NOMO-1 treated with dmso at 0.1 percent for 144 hours (cell line): ENCODE results near the gene NSD1.

Experiments used
- DNase-seq: peaks from one replicate; lab custom pipeline; 2025; ENCODE audit not compliant: unreplicated experiment; lab: John Stamatoyannopoulos, UW

Gene NSD1

DNA sequence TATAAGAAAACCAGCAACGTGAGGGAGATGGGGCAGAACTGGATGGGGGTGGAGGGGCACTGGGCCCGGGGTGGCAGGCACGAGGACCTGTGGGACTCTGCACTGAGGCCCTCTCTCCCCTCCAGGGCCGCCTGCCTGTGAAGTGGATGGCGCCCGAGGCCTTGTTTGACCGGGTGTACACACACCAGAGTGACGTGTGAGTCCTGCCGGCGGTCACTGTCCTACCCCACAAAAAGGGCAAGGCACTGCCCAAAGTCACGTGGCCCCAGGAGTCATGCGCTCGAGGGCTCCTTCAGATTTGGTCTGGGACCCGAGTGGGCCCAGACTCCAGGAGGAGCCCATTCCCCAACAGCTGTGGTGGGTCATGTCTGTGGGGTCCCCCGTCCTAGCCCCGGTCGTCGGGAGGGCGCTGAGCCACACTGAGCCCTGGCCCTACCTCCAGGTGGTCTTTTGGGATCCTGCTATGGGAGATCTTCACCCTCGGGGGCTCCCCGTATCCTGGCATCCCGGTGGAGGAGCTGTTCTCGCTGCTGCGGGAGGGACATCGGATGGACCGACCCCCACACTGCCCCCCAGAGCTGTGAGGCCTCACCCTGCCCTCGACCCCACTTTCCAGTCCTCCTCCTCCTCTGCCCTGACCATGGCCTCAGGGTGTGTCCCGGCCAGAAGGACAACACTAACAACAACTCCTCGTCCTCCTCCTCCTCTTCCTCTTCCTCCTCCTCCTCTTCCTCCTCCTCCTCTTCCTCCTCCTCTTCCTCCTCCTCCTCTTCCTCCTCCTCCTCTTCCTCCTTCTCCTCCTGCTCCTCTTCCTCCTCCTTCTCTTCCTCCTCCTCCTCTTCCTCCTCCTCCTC is 37.2 kb upstream of the NSD1 start:
- DNase-seq: no peak

DNA sequence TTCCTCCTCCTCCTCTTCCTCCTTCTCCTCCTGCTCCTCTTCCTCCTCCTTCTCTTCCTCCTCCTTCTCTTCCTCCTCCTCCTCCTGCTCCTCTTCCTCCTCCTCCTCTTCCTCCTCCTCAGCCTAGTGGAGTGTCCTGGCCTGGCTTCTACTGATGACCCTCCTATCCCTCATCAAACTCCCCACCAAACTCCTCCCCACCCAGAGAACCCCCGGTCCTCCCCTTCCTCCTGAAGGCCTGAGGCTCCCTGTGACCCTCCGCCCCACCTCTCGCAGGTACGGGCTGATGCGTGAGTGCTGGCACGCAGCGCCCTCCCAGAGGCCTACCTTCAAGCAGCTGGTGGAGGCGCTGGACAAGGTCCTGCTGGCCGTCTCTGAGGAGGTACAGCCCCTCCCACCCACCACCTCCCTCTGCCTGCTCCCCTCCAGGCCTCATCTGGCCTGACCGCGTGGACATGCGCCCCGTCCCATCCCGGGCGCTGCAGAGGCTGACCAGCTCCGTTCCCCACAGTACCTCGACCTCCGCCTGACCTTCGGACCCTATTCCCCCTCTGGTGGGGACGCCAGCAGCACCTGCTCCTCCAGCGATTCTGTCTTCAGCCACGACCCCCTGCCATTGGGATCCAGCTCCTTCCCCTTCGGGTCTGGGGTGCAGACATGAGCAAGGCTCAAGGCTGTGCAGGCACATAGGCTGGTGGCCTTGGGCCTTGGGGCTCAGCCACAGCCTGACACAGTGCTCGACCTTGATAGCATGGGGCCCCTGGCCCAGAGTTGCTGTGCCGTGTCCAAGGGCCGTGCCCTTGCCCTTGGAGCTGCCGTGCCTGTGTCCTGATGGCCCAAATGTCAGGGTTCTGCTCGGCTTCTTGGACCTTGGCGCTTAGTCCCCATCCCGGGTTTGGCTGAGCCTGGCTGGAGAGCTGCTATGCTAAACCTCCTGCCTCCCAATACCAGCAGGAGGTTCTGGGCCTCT is 36.3 kb upstream of the NSD1 start:
- no peak for DNase-seq

GRCh38 chr5:177098120-177098469 is 35.5 kb upstream of the NSD1 start:
- no peak for DNase-seq

DNA sequence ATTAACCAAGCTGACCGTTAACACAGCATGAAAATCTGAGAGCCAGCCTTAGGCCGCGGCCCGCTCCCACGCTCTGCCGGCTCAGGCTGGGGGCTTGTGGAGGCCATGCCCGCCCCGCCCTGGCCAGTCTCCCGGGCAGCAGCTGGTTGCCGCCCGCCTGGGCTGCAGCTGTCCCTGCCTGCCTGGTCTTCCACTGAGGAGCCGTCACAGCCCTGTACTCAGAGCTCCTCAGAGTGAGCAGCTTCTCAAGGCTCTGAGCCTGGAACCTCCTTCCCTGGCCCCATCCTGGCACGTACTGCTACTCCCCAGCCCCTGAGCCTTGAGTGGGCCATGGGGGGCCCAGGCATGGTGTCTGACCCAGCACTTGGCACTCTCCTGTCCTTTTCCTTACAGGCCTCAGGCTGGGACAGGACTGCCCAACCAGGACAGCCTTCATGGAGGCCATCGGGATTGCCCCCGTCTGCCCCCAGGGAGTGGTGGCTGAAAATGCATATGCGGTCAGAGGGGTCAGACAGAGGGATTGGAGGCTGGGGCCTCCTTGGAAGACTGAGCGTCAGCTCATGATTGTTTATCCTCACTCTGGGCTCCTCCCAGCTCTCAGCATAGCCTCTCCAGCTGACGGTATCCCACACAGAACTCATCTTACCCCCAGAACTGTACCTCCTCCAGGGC is 35.0 kb upstream of the NSD1 start:
- no peak for DNase-seq

GRCh38 chr5:177099422-177100093 is 34.0 kb upstream of the NSD1 start:
- no peak for DNase-seq

- no peak for DNase-seq
Measured at GRCh38 chr5:177100714-177101121, 32.9 kb upstream of the NSD1 start.

GRCh38 chr5:177103523-177104253 is 29.9 kb upstream of the NSD1 start:
- no peak for DNase-seq

DNA sequence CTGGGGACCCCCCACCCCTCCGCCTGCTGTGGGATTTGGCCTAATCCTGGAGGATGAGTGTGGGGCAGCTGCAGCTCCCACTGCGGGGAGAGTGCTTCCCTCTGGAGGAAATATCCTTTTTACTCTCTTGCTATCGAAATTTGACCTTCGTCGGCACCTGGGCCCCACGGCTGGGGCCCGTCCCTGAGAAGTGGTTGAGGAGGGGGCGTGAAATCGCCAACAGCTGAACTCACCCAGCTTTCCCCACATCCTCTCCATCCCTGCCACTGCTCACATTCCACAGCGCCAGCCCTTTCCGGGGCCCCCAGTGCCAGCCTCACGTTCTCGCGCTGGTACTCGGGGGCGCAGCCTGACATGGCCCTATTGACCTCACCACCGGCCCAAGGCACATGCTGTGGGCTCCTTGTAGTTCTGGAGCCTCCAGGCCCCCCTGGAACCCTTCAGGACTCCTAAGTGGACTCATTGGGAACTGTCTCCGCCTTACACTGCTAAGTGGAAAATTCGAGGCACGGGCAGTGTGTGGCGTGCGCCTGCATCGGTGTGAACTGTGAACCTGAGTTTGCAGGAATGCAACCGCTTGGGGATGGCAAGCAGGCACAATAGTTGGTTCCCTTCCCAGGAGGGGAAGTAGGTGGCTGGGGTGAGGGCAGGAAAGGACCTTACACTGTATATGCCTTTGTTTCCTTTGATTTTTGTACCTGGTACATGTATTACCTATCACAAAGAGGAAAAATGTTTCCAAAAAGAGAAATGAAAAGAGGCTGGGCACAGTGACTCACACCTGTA is 27.7 kb upstream of the NSD1 start:
- no peak for DNase-seq

DNA sequence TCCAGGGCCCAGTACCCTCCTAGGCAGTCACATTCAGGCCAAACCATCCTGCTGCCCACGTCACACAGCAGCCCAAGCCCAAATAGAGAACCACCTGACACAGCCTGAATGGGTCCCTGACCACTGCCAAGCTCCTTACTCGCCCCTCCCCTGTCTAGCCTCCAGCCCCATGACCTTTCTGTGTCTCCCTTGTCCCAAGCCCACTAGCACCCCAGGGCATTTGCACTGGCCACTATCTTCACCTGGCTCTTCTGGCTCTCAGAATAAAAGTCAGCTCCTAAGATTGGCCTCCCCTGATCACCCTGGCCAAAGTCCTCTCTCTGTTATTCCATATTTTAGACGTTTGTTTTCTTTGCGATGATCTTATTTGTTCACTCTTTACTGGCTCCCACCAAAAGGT is 26.4 kb upstream of the NSD1 start:
- DNase-seq: no peak

GRCh38 chr5:177109810-177110209 is 23.8 kb upstream of the NSD1 start:
- no peak for DNase-seq

DNA sequence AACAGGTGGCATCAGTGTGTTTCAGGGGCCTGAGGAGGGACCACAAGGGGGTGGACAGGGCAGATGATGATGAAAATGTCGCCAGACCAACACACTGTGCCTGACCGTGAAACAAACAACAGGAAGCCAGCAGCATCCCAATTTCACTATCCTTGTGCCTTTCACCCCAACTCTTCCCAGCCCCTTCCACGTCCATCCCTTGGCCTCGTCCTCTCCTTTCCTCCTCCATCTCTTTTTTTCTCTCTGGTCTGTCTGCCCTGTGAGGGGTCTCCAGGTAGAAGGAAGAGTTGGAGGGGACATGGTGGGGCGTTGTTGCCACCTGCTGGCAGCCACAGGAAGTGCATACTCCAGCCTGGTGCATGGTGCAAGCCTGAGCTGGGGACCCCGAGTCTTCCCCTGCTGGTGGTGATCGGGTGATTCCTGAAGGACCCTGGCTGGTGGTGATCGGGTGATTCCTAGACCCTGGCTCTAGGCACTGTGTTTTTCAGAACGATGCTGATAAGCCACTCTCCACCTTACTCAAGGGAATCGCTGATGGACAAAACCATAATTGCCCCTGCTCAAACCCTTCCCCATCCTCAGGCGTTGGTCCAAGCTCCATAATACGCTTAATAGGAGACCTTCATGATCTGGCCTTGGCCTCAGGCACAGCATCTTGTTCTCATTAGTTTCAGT is 21.7 kb upstream of the NSD1 start:
- peak; percentile 36 for DNase-seq

DNA sequence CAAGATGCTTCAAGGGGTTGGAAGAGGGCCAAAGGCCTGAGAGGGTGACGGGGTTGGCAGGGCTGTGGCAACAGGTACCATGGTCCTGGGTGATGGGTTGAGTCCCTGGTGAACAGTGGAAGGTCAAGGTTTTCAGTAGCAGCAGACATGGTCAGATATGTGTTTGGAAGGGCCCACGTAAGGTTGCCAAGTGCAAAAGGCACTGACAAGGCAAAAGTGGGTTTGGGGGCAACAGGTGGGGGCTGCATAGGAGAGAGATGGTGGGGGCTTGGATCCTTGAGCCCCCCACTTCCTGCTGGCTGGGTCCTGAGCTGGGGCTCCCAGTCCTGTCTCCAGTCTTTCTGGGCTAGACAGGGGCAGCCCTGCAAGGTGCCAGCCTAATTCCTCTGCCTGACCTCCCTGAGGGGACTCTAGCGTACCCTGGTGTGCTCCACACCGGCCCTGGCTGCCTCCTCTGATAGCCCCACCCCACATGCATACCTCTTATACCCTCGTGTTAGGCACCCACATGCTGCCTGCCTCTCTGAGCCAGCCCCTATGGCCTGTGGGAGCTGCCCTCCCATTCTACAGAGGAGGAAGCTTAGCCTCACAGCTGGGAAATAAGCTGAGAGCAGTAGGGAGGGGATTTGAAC is 20.9 kb upstream of the NSD1 start:
- no peak for DNase-seq

DNA sequence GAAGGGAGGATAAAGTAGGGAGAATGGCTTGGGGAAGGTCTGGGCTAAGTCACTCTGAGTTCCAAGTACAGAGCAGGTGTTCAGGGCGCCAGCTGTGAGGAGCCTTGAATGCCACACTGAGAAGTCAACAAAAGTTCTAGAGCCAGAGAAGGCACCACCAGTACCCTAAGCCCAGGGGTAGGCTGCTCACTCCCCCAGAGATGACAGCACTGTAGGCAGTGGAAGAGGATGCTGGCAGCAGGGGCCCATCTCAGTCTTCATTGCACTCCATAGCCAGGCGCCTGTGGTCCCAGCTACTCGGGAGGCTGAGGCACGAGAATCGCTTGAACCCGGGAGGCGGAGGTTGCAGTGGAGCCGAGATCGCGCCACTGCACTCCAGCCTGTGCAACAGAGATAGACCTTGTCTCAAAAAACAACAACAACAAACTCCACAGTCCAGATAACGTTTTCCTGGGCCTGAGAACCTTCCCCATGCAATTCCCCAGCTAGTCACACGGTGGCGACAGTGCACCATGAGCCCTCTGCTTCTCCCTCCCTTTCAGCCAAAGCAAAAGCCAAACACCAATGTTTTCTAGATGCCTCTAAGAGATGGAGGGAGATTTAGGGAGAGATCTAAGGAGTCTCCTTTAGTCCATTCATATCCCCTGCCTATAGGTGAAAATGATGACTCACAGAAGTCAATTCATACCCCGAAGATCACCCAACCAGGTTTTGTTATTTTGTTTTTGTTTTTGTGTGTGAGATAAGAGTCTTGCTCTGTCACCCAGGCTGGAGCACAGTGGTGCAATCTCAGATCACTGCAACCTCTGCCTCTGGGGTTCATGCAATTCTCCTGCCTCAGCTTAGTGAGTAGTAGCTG is 19.8 kb upstream of the NSD1 start:
- peak; percentile 63 for DNase-seq

- no peak for DNase-seq
Measured at GRCh38 chr5:177116631-177117373, 16.8 kb upstream of the NSD1 start.

- no peak for DNase-seq
Measured at GRCh38 chr5:177117441-177118045, 16.0 kb upstream of the NSD1 start.

GRCh38 chr5:177122566-177122965 is 11.0 kb upstream of the NSD1 start:
- DNase-seq: no peak
